Measurements from ENCODE around the gene FREM2.

DNA sequence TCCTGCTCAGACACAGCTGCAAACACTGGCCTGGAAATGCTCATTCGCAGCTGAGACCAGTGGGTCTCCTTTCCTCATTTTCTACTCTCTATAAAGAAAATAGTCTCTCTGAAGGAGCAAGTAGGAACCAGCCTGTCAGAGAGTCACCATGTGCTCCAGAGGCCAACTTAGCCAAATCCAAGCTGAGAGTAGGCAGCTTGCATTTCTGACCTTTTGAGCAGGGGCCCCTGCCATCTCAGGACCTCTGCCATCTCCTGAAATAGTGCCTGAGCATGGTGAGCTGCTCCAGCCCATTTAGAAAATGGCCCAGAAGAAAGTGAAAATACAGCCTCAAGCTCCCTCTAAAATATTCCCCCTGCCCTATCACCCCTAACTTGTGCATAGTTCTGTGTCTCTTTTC is 208.2 kb downstream of the FREM2 start:
- TF ChIP-seq, protein P1, sequence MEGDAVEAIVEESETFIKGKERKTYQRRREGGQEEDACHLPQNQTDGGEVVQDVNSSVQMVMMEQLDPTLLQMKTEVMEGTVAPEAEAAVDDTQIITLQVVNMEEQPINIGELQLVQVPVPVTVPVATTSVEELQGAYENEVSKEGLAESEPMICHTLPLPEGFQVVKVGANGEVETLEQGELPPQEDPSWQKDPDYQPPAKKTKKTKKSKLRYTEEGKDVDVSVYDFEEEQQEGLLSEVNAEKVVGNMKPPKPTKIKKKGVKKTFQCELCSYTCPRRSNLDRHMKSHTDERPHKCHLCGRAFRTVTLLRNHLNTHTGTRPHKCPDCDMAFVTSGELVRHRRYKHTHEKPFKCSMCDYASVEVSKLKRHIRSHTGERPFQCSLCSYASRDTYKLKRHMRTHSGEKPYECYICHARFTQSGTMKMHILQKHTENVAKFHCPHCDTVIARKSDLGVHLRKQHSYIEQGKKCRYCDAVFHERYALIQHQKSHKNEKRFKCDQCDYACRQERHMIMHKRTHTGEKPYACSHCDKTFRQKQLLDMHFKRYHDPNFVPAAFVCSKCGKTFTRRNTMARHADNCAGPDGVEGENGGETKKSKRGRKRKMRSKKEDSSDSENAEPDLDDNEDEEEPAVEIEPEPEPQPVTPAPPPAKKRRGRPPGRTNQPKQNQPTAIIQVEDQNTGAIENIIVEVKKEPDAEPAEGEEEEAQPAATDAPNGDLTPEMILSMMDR (IDR thresholded peaks at IDR 0.05; ENCODE audit: low read depth, low read length) = no peak
- TF ChIP-seq POLR2A (IDR thresholded peaks at IDR 0.05; ENCODE audit: extremely low read depth, insufficient read length) = no peak
- TF ChIP-seq, protein P2, sequence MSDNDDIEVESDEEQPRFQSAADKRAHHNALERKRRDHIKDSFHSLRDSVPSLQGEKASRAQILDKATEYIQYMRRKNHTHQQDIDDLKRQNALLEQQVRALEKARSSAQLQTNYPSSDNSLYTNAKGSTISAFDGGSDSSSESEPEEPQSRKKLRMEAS (IDR thresholded peaks at IDR 0.05; ENCODE audit: low read depth, low read length) = no peak

Data from NB4 (cell line).